Fibroblast of the aortic adventitia (primary cell): Measurements from ENCODE around the gene FARS2. TPM values are rescaled to one million over a fixed set of nuclear protein-coding genes. Genes with fewer than 3 reads are reported as not detected.

ENCODE experiments used
- DNase-seq: peaks from one replicate; pipeline ENCODE4 v3.0.0-alpha.2; 2010; ENCODE audit warnings: low read depth
- H3K4me3 ChIP-seq: 2 replicates; pipeline ENCODE4 v1.5.1; 2011; ENCODE audit warnings: low read depth, mild to moderate bottlenecking, control low read depth, low read length, moderate library complexity
- total RNA-seq: library from RNA; depleted of rRNA; stranded (reverse); fragments of >200 nt; gene quantifications from 2 replicates; pipeline ENCODE4 v1.2.3, GENCODE V29; 2012; ENCODE audit warnings: low replicate concordance
- TF ChIP-seq, protein P1 (sequence below): IDR thresholded peaks from 2 replicates; pipeline ENCODE4 v1.5.1; 2011; ENCODE audit warnings: mild to moderate bottlenecking, low read length, control low read depth, inconsistent platforms; ENCODE audit not compliant: insufficient read depth

FARS2 gene
- total RNA-seq, 1 donor = 25.5 TPM

DNA sequence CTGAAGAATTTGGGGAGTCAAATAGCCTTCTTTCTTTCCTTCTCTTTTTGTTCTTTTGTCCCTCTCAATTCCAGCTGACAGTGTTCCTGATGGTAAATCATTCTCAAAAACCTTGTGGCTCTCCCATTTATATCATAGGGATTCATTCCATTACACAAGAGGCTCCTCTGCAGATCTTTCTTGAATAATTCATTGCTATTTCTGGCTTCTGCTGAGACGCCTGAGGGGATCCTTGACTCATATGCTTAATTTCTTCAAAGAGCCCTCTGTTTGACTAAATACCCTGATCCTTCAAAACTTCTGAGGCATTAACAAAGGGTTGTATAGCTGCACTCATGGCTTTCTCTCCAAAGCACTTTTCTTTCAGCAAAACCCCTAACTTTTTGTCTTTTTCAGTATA lies 289.3 kb downstream of the FARS2 start:
- no peak for DNase-seq
- H3K4me3 ChIP-seq = no peak overlapping the region
- TF ChIP-seq, protein P1, sequence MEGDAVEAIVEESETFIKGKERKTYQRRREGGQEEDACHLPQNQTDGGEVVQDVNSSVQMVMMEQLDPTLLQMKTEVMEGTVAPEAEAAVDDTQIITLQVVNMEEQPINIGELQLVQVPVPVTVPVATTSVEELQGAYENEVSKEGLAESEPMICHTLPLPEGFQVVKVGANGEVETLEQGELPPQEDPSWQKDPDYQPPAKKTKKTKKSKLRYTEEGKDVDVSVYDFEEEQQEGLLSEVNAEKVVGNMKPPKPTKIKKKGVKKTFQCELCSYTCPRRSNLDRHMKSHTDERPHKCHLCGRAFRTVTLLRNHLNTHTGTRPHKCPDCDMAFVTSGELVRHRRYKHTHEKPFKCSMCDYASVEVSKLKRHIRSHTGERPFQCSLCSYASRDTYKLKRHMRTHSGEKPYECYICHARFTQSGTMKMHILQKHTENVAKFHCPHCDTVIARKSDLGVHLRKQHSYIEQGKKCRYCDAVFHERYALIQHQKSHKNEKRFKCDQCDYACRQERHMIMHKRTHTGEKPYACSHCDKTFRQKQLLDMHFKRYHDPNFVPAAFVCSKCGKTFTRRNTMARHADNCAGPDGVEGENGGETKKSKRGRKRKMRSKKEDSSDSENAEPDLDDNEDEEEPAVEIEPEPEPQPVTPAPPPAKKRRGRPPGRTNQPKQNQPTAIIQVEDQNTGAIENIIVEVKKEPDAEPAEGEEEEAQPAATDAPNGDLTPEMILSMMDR = no peak

DNA sequence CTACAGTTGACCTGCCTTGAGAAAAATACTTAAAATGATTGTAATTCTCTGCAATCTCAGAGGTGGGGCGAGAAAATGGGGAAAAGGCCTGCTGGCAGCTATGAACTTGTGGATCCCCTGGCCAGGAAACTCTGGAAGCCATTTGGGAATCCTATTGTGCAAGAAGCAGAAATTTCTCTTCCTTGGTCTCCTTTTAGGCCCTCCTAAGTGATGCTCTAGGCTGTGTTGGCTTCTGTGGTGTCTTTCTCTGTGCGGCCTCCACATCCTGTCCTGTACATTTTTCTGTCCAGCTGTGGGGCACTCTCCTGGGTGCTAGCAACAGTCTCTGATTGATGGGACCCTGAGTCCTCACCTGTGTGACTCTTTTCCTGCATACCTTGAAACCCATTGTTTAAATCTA lies 290.9 kb downstream of the FARS2 start:
- peak; percentile 38 for DNase-seq
- TF ChIP-seq, protein P1 = no peak
- no peak overlapping the region for H3K4me3 ChIP-seq

DNA sequence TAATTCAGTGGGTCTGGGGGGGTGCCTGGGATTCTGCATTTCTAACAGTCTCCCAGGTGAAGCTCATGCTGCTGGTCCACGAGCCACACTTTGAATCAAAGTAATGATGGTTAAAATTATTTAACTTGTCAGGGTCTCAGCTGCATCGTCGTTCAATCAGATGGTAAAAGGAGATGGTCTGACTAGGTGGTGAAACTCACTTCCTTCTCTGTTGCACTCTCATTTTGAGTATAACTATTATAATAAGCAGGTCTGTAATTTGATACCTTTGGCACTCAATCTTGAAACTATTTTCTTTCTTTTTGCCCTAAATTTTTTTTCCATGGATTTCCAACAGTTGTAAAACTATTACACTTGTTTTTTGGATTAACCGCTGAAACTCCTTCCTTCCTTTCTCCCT lies 292.5 kb downstream of the FARS2 start:
- no peak for DNase-seq
- H3K4me3 ChIP-seq = no peak overlapping the region
- TF ChIP-seq, protein P1 = no peak

DNA sequence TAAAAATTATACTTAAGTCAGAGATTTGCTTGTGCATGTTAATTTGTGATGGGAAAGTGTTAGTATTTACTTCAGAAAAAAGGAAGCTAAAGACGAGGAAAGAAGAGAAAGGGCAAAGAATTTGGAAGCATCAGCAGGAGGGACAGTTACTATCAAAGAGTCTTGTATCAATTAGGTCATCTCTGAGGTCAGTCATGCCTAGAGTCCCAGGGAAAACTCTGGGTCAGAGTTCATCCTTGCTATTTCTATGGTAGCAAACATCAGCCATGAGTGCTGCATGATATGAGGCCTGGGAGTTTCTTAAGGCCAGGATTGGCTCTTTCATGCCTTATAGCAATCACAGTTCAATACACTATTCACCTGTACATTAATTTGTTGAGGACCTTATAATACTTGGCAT lies 292.9 kb downstream of the FARS2 start:
- TF ChIP-seq, protein P1 = no peak
- no peak for DNase-seq
- H3K4me3 ChIP-seq = no peak overlapping the region

DNA sequence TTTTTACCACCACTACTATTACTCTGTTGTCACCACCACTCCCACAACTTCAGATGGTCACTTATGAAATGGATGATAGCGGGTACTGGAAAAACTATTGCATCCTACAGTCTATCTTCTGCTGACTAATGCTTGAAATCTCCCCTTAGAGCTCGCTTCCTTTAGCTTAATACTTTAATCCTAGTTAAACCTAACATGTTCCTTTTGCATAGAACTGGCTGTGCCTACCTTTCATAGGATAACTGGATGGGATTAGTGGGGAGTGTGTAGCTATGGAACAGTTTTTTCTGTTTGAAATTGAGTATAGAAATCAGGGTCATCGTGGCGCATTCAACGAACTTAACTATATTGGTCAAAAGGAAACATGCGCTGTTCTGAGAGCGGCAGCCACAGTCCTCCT lies 294.7 kb downstream of the FARS2 start:
- no peak for DNase-seq
- TF ChIP-seq, protein P1 = no peak
- H3K4me3 ChIP-seq = no peak overlapping the region

DNA sequence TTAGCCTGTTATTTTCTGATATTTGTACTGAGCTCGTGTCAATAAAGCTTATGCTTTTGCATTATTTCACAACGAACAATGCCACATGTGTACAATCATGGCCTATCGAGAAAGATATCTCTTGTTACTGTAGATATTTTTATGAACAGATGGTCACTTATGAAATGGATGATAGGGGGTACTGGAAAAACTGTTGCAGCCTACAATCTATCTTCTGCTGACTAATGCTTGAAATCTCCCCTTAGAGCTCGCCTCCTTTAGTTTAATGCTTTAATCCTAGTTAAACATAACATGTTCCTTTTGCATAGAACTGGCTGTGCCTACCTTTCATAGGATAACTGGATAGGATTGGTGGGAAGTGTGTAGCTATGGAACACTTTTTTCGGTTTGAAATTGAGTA lies 296.2 kb downstream of the FARS2 start:
- TF ChIP-seq, protein P1 = no peak
- H3K4me3 ChIP-seq = no peak overlapping the region
- no peak for DNase-seq

DNA sequence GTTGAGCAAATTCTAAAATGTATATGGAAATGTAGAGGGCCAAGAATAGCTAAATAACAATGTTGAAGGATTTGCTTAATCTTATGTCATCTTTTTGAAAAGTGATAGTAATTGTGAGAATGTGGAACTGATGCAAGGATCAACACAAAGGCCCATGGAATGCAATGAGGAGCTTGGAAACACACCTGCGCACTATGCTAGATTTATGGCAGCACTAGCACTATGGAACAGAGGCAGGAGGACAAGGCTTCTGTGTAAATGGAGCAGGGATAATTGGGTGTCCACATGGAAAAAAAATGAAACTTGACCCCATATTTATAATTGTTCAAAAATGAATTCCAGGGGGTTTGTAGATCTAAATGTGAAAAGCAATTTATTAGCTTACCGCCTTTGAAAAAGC lies 298.3 kb downstream of the FARS2 start:
- H3K4me3 ChIP-seq = no peak overlapping the region
- TF ChIP-seq, protein P1 = no peak
- no peak for DNase-seq
